HL-60 (cell line): ENCODE data around the gene ANKRD9.

ENCODE experiments used
- DNase-seq, 2 experiments: peaks; one replicate each; pipeline ENCODE4 v3.0.0-alpha.2; 2010 to 2020; ENCODE audit warnings: low read depth in 1 of 2, low spot score in 1 of 2
- H3K27ac ChIP-seq: fragments of 250-450 bp; sonication (Bioruptor Pico); replicated peaks from 2 replicates; pipeline ENCODE4 v1.5.1; 2020; ENCODE audit warnings: mild to moderate bottlenecking, moderate library complexity
- H3K27me3 ChIP-seq: fragments of 250-450 bp; sonication (Bioruptor Pico); 2 replicates; pipeline ENCODE4 v1.5.1; 2021; ENCODE audit warnings: mild to moderate bottlenecking, moderate library complexity; ENCODE audit not compliant: insufficient read depth, poor library complexity, severe bottlenecking
- H3K4me3 ChIP-seq: replicated peaks from 2 replicates; pipeline ENCODE4 v1.5.1; 2011; ENCODE audit warnings: mild to moderate bottlenecking, control low read depth, low read length; ENCODE audit not compliant: insufficient read depth
- CTCF ChIP-seq: IDR thresholded peaks from one replicate; pipeline ENCODE4 v1.5.1; 2011; ENCODE audit warnings: low read length, control low read depth, inconsistent platforms; ENCODE audit not compliant: insufficient read depth
- GABPA ChIP-seq: IDR thresholded peaks from 2 replicates; pipeline ENCODE4 v1.6.1; 2012; ENCODE audit warnings: low read depth
- POLR2AphosphoS5 ChIP-seq: IDR thresholded peaks from 2 replicates; pipeline ENCODE4 v1.6.1; 2012; ENCODE audit warnings: low read depth
- SPI1 ChIP-seq: IDR thresholded peaks from 2 replicates; pipeline ENCODE4 v1.6.1; 2012; ENCODE audit warnings: low read depth, mild to moderate bottlenecking, borderline replicate concordance
- TF ChIP-seq, protein P1 (sequence below): IDR thresholded peaks from 2 replicates; pipeline ENCODE4 v1.6.1; 2012; ENCODE audit warnings: low read depth; ENCODE audit not compliant: insufficient replicate concordance

ANKRD9 gene

GRCh38 chr14:102500158-102500662, 9.4 kb downstream of the ANKRD9 start:
- peak overlapping the region; percentile 54 for H3K27ac ChIP-seq
- peak in 1 of 2 experiments; percentile 34 for DNase-seq
- H3K4me3 ChIP-seq = no peak overlapping the region
- no peak for TF ChIP-seq SPI1
- TF ChIP-seq, protein P1, sequence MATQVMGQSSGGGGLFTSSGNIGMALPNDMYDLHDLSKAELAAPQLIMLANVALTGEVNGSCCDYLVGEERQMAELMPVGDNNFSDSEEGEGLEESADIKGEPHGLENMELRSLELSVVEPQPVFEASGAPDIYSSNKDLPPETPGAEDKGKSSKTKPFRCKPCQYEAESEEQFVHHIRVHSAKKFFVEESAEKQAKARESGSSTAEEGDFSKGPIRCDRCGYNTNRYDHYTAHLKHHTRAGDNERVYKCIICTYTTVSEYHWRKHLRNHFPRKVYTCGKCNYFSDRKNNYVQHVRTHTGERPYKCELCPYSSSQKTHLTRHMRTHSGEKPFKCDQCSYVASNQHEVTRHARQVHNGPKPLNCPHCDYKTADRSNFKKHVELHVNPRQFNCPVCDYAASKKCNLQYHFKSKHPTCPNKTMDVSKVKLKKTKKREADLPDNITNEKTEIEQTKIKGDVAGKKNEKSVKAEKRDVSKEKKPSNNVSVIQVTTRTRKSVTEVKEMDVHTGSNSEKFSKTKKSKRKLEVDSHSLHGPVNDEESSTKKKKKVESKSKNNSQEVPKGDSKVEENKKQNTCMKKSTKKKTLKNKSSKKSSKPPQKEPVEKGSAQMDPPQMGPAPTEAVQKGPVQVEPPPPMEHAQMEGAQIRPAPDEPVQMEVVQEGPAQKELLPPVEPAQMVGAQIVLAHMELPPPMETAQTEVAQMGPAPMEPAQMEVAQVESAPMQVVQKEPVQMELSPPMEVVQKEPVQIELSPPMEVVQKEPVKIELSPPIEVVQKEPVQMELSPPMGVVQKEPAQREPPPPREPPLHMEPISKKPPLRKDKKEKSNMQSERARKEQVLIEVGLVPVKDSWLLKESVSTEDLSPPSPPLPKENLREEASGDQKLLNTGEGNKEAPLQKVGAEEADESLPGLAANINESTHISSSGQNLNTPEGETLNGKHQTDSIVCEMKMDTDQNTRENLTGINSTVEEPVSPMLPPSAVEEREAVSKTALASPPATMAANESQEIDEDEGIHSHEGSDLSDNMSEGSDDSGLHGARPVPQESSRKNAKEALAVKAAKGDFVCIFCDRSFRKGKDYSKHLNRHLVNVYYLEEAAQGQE = no peak
- TF ChIP-seq CTCF = no peak
- TF ChIP-seq GABPA = no peak
- no peak for TF ChIP-seq POLR2AphosphoS5
- H3K27me3 ChIP-seq = no peaks in the 10 kb centered on the region

DNA sequence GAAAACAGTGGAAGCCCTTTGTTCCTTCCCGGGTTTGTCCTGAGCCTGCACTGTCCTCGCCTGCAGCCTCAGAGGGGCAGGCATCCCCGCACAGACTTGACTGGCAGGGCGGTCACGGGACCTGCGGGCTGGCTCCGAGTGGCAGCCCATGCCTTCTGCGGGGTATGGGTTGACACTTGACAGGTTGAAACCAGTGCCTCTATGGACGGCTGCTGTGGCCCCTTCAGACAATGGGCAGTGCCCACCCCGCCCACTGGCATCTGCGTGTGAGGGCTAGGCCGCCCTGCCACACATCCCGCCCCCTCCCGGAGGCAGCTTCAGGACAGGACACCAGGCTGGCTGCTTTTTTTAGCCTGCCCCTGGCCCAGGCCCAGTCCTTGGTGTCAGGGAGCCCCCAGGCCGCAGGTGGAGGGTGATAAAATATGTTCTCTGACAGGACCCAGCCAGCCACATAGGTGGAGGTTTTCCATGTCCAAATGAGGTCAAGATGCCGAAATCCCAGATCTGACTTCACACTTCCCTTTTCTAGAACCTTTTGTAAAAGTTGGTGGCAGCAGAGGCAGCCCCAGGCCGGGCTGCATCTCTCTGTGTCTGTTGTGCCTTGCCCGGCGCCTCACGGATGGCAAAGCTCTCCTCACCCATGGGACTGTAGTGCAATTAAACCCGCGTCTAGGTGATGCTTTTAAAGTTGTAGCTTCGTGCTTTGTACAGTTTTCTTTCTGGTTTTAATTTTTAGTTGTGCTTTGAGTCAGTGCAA, 10.0 kb downstream of the ANKRD9 start:
- no peaks in the 10 kb centered on the region for H3K27me3 ChIP-seq
- H3K4me3 ChIP-seq = no peak overlapping the region
- peak in 1 of 2 experiments; percentile 29 for DNase-seq
- no peak for TF ChIP-seq CTCF
- no peak for TF ChIP-seq POLR2AphosphoS5
- TF ChIP-seq, protein P1 = no peak
- peak; percentile 83 for TF ChIP-seq SPI1
- peak overlapping the region; percentile 54 for H3K27ac ChIP-seq

GRCh38 chr14:102498678-102499265, 10.8 kb downstream of the ANKRD9 start:
- no peak for TF ChIP-seq GABPA
- no peak for TF ChIP-seq CTCF
- TF ChIP-seq, protein P1 = no peak
- TF ChIP-seq SPI1 = no peak
- no peak for TF ChIP-seq POLR2AphosphoS5
- H3K27me3 ChIP-seq = no peaks in the 10 kb centered on the region
- no peak overlapping the region for H3K27ac ChIP-seq
- no peak overlapping the region for H3K4me3 ChIP-seq
- no peak for DNase-seq
